Fibroblast of skin of right quadriceps (primary cell): Measurements from ENCODE around the gene FAM47B.

Experiments used
- DNase-seq: peaks from one replicate; pipeline ENCODE4 v3.0.0-alpha.2; 2013

FAM47B gene

DNA sequence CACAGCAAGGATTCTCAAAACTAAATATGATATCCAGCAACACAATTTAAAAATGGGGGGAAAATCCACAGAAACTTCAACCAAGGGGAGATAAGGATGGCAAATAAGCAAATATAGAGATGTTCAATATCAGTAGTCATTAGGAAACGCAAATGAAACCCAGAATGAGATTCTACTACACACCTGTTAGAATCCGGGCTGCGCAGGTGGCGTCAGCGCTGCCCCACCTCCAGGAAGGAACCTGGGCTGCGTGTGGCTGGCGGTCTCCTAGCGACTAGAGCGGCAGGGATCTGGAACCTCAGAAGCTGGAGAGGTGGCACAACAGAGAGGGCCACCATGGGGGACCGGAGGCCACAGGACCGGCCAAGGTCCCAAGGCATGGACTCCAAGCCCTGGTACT lies at the start of gene FAM47B:
TSS of gene FAM47B (plus strand) at position 301 of the 400 bp plus-strand sequence. CDS start at position 337, 36 bp downstream.
- no peak for DNase-seq

DNA sequence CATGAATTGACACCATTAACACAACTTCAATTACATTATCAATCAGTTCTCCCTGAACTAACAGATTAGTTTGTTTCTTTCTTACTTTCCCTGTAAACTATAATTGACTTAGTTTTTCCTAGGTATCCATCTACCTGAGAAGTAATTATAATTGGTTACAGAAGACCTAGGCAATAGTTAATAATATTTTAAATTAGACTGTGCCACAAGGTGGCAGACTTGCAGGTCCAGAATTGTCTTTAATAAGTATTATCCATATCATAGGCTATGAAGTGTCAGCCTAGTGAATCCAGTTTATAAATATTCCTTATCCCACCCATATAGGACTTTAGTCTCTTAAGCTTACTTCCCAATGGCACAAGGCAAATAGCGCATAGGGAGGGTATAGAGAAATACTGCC lies 48.9 kb upstream of the FAM47B start:
- DNase-seq: no peak

GRCh38 chrX:34900691-34901090 lies 41.9 kb upstream of the FAM47B start:
- DNase-seq: peak; percentile 10

DNA sequence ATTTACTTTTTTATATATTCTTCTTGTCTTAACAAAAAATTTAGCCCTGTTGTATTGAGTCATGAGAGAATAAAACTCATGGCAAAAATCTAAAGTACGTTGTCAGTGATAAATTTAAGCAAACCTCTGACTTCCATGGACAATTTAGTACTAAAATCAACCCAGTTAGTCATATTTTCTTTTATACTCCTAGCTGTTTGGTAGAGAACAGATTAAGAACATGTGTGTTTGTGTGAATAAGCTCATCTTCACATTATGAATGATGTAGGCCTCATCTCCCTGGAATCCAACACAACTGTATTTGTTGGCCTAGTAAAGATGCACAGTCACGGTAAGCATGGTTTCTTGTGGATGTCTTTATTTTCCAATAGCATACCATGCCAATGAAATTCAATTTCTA lies 40.8 kb upstream of the FAM47B start:
- peak; percentile 83 for DNase-seq

GRCh38 chrX:34903316-34903715 lies 39.3 kb upstream of the FAM47B start:
- peak; percentile 71 for DNase-seq

DNA sequence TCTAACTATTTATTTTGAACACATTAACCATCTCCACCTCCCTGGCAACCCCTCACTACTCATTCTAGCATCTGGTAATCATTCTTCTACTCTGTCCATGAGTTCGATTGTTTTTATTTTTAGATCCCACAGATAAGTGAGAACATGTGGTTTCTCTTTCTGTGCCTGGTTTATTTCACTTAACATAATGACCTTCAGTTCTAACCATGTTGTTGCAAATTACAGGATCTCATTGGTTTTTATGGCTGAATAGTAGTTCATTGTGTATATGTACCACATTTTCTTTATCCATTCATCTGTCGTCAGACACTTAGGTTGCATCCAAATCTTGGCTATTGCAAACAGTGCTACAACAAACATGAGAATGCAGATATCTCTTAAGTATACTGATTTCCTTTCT lies 33.4 kb upstream of the FAM47B start:
- peak; percentile 27 for DNase-seq

- DNase-seq: no peak
These were observed 27.0 kb upstream of the FAM47B start for GRCh38 chrX:34915463-34916225.

DNA sequence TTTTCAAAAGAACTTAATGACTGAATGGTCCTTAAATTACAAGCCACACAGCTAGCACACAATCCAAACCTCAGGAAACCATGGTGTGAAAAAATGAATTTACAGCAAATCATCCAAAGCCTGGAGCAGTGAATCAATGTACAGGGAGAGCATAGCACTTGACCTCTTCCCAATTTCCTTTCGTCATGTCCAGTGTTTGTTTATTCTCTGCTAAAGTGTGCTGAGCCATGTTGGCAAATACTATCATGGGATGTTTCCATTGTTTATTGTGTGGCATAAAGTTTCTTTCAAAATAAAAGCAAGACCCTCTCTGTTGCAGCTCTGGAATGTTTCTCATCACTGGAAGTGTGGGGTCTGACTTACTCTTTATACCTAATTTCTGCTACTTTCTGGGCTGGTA lies 25.4 kb upstream of the FAM47B start:
- no peak for DNase-seq

DNA sequence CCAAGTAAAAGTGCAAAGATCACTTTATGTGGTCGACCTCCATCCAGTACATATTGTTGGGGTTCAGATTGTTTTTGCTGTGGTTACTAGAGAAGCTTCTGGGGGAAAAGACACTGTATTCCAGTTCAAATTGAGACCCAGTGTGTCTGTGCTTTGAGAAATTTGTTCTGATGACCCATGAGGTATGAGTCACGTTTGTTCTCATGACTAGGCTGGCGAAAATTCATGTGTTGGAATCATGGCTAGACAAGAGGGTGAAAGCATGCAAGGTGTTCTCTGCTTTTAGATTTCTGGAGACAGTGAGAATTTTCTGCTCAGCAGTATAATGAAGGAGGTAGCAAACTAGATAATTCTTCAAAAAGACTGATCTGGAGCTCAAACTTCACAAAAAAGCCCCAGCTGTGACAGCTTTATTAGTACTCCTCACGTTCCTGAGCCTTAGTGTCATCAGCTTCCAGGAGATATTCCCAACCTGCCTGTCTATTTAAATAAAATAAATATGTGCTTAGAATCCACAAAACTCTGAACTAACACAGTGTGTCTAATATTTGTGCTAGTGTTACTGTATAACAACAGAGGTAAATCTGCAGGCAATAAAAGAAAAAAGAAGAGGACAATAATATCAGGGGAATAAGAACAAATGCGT lies 24.4 kb upstream of the FAM47B start:
- peak; percentile 50 for DNase-seq

DNA sequence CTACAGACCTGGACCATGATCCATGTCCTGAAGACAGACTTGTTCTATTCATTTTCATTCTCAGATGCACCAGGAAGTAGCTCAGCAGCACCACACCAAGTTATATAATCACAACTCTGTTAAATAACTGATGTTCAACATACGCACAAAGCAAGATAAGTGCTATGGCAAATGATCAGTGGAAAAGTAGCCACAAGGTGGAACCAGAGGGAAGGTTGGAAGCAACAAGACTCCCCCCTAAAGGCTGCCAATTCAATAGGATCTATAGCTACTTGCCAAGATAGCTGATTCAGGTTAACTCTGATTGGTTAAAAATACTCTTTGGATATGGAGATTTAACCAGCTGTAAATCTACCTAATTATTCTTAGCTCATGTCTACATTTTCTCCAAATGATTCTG lies 23.7 kb upstream of the FAM47B start:
- DNase-seq: peak; percentile 64

DNA sequence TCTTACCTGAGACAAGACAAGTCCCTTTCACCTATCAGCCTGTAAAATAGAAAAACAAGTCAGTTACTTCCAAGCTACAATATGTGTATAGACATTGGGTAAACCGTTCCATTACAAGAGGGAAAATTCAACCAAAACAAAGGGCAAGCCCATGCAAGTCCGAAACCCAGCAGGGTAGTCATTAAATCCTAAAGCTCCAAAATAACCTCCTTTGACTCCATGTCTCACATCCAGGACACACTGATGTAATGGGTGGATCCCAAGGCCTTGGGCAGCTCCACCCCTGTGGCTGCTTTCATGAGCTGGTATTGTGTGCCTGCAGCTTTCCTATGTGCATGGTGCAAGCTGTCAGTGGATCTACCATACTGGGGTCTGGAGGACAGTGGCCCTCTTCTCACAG lies 14.7 kb upstream of the FAM47B start:
- no peak for DNase-seq

DNA sequence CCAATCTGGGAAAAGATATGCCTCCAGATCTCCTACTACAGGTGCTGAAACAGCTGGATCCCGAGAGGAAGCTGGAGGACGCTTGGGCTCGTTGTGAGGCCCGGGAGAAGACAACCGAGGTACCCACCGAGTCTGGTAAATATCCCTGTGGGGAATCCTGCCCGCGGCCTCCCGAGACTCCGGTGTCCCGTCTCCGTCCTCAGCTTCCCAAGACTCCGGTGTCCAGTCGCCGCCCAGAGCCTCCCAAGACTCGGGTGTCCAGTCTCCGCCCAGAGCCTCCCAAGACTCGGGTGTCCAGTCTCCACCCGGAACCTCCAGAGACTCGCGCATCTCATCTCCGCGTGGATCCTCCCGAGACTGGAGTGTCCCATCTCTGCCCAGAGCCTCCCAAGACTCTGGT lies 639 bp downstream of the FAM47B start:
- no peak for DNase-seq

GRCh38 chrX:34956916-34957315 lies 14.3 kb downstream of the FAM47B start:
- DNase-seq: peak; percentile 59

GRCh38 chrX:34961662-34962061 lies 19.1 kb downstream of the FAM47B start:
- DNase-seq: no peak

DNA sequence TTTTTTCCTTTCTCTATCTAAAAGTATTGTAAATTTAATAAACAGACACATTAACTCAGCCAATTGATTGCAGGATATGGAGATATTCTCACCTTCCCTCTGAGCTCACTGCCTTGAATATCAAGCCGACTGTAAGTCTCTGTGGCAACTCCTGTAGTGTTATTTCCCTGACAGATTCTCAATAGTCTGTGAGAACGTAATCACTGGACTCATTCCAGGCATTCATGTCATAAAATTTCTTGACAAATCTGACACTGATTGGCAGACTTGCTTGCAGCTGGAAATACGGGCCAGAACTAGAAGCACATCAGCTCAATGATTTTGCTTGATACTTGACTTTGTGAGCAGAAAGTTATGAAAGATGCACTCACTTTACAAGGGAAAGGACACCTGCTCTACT lies 29.6 kb downstream of the FAM47B start:
- no peak for DNase-seq

DNA sequence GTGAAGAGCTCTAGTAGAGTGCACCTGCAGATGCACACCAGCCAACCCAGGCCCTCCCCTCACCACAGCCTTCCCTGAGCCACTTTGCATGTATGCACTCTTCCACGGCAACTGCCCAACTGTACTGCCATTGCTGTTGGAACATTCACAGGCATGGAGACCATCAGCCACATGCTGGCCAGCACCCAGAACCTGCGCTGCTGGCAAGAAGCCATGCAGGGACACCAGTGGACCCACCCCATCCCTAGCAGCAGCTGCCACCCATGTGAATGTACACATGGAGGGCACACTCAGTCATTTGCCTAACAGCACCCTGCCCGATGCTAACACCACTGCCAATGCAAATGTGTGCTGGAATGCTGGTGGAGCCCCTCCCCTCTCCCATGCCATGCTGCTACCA lies 35.6 kb downstream of the FAM47B start:
- no peak for DNase-seq

GRCh38 chrX:34987646-34988045 lies 45.0 kb downstream of the FAM47B start:
- DNase-seq: no peak
